ENCODE results near the gene MAGI1. TPM values are rescaled to one million over a fixed set of nuclear protein-coding genes. Genes with fewer than 3 reads are reported as not detected.

The MAGI1 gene
- total and polyA plus RNA-seq, 10 donors = 3.5 to 104 (median 62.3) TPM

DNA sequence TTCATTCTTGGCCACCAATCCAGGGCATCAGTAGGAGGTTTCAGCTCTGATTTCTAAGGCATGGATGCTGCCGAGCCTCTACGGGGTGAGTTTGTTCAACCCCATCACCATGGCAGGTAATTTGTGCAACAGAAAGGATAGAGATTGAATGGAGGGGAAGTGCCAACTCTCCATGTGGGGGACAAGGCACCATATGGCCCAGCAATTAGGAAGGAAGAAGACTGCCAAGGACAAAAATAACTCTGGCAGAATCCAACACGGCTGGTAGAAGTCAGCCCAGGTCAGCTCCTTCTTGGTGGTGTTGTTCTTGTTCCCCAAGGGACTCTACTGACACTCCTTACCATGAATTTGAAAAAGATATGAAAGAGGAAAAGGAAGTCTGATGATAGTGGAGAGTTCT is 503.9 kb downstream of the MAGI1 start:
- Histone ChIP-seq H3K9me3 (no peaks in the 10 kb centered on the region), H3K27ac (no peak overlapping the region), H3K36me3 (no peaks in the 10 kb centered on the region), H3K4me3 (no peak overlapping the region), H3K27me3 (replicated peaks in 1 of 7) (no peaks in the 10 kb centered on the region), H3K4me1 (peaks cover 0 to 5% (median 0%) of the 10 kb centered on the region in 6 donors)
- 74 to 82% (median 75%) methylated on average over 3 of the region's 3 CpGs for WGBS, 5 donors
- TF ChIP-seq POLR2A (IDR thresholded peaks at IDR 0.05) (no peak), POLR2AphosphoS5 (IDR thresholded peaks at IDR 0.05) (no peak)
- TF ChIP-seq, protein P1, sequence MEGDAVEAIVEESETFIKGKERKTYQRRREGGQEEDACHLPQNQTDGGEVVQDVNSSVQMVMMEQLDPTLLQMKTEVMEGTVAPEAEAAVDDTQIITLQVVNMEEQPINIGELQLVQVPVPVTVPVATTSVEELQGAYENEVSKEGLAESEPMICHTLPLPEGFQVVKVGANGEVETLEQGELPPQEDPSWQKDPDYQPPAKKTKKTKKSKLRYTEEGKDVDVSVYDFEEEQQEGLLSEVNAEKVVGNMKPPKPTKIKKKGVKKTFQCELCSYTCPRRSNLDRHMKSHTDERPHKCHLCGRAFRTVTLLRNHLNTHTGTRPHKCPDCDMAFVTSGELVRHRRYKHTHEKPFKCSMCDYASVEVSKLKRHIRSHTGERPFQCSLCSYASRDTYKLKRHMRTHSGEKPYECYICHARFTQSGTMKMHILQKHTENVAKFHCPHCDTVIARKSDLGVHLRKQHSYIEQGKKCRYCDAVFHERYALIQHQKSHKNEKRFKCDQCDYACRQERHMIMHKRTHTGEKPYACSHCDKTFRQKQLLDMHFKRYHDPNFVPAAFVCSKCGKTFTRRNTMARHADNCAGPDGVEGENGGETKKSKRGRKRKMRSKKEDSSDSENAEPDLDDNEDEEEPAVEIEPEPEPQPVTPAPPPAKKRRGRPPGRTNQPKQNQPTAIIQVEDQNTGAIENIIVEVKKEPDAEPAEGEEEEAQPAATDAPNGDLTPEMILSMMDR (IDR thresholded peaks at IDR 0.05 in 8 of 11, conservative IDR thresholded peaks at IDR 0.05 in 3 of 11) = no peak
- intact Hi-C loops (cut with DNase I; ENCODE audit: low total_unique reads) = no loop called here
- DNase-seq = no peak

DNA sequence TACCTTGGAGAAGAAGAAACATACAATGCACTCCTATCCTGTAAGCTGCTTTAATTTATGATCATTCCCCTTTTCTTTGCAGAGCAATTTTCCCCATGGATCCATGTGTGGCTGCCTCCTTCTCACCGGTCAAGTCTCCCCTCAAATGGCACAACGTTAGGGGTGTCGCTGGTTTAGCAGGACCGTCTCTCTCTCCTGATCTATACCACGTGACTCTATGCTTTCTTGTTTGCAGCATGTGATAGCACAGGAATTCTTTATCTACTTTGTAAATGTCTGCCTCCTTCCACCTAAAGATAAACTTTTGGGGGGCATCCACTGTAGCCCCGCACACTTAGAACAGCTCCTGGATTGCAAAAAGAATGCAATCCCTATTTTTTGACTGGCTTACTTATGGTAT is 506.0 kb downstream of the MAGI1 start:
- H3K4me1 ChIP-seq = peaks cover 0 to 5% (median 0%) of the 10 kb centered on the region in 6 donors
- no peaks in the 10 kb centered on the region for H3K36me3 ChIP-seq
- no peak for DNase-seq
- WGBS, 5 donors = 87 to 92% (median 89%) methylated on average over 6 of the region's 6 CpGs
- H3K27ac ChIP-seq = no peak overlapping the region
- H3K9me3 ChIP-seq = no peaks in the 10 kb centered on the region
- intact Hi-C loops (cut with DNase I; ENCODE audit: low total_unique reads) = no loop called here
- TF ChIP-seq POLR2A (IDR thresholded peaks at IDR 0.05) (no peak), POLR2AphosphoS5 (IDR thresholded peaks at IDR 0.05) (no peak)
- TF ChIP-seq, protein P1 (IDR thresholded peaks at IDR 0.05 in 8 of 11, conservative IDR thresholded peaks at IDR 0.05 in 3 of 11) = no peak
- no peaks in the 10 kb centered on the region for H3K27me3 ChIP-seq (replicated peaks in 1 of 7)
- H3K4me3 ChIP-seq = no peak overlapping the region

DNA sequence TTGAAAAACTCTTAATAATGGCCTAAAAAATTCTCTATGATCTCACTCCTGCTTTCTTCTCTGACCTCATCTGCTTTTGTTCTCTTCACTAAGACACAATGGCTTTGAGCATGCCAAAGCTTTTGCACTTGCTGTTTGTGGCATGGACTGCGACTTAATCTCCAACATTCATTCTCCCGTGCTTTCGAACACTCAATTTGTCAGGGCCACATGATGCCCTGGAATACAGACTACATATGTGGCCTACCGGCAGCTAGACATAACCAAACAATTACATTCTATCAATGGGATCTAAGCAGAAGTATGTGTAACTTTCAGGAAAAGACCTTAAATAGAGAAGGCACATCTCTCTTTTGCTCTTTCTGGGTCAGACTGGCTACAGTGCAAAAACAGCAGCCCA is 506.5 kb downstream of the MAGI1 start:
- Histone ChIP-seq H3K4me3 (no peak overlapping the region), H3K36me3 (no peaks in the 10 kb centered on the region), H3K9me3 (no peaks in the 10 kb centered on the region), H3K4me1 (peaks cover 0 to 5% (median 0%) of the 10 kb centered on the region in 6 donors), H3K27ac (no peak overlapping the region), H3K27me3 (replicated peaks in 1 of 7) (no peaks in the 10 kb centered on the region)
- TF ChIP-seq POLR2AphosphoS5 (IDR thresholded peaks at IDR 0.05) (no peak), POLR2A (IDR thresholded peaks at IDR 0.05) (no peak)
- TF ChIP-seq, protein P1 (IDR thresholded peaks at IDR 0.05 in 8 of 11, conservative IDR thresholded peaks at IDR 0.05 in 3 of 11) = no peak
- intact Hi-C loops (cut with DNase I; ENCODE audit: low total_unique reads) = no loop called here
- DNase-seq = no peak
- WGBS, 5 donors = 91 to 97% (median 93%) methylated on average over 4 of the region's 4 CpGs

DNA sequence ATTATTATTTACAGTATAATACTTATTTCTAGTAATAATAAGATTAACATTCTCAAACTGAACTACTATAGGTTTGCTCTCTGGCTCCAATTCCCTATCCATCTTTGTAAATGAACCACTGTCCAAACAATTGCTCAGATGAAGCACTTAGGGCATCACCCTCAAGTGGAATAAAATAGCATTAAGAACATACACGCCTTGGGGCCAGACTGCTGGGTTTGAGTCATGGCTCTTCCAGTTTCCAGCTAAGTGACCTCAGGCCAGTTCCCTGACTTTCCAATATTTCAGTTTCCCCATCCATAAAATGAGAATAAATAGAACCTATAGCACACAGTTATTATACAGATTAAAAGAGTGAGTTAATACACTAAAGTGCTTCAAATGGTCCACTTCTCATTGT is 507.2 kb downstream of the MAGI1 start:
- H3K4me1 ChIP-seq = peaks cover 0 to 5% (median 0%) of the 10 kb centered on the region in 6 donors
- H3K4me3 ChIP-seq = no peak overlapping the region
- H3K27me3 ChIP-seq (replicated peaks in 1 of 7) = no peaks in the 10 kb centered on the region
- intact Hi-C loops (cut with DNase I; ENCODE audit: low total_unique reads) = no loop called here
- WGBS, 5 donors = 69 to 88% (median 75%) methylated on average over 1 of the region's 1 CpG
- no peaks in the 10 kb centered on the region for H3K9me3 ChIP-seq
- H3K27ac ChIP-seq = no peak overlapping the region
- no peak for DNase-seq
- no peaks in the 10 kb centered on the region for H3K36me3 ChIP-seq
- TF ChIP-seq POLR2AphosphoS5 (IDR thresholded peaks at IDR 0.05) (no peak), POLR2A (IDR thresholded peaks at IDR 0.05) (no peak)
- TF ChIP-seq, protein P1 (IDR thresholded peaks at IDR 0.05 in 8 of 11, conservative IDR thresholded peaks at IDR 0.05 in 3 of 11) = no peak
